Measurements from ENCODE around the gene CGRRF1. TPM values are rescaled to one million over a fixed set of nuclear protein-coding genes. Genes with fewer than 3 reads are reported as not detected.

The CGRRF1 gene
- total RNA-seq, 1 experiment from 2014 or later, result 17.3 TPM

- no peaks in the 10 kb centered on the region for H3K9me3 ChIP-seq (replicated peaks)
- DNase-seq (ENCODE audit: low read depth in 1 of 2, low spot score in 2 of 2), result no peak
- no peak overlapping the region for H3K27ac ChIP-seq
- H3K4me3 ChIP-seq, result no peak overlapping the region
- H3K4me1 ChIP-seq (replicated peaks), result no peaks in the 10 kb centered on the region; the same call in 1 of the 2 replicates
- H3K27me3 ChIP-seq (replicated peaks), result no peaks in the 10 kb centered on the region
- H3K36me3 ChIP-seq, result no peaks in the 10 kb centered on the region
These were observed 9.0 kb upstream of the CGRRF1 start for GRCh38 chr14:54500744-54501143.

GRCh38 chr14:54501480-54501879 lies 8.2 kb upstream of the CGRRF1 start:
- no peaks in the 10 kb centered on the region; the same call in 1 of the 2 replicates for H3K4me1 ChIP-seq (replicated peaks)
- no peaks in the 10 kb centered on the region for H3K27me3 ChIP-seq (replicated peaks)

GRCh38 chr14:54502602-54503001 lies 7.1 kb upstream of the CGRRF1 start:
- H3K27me3 ChIP-seq (replicated peaks), result no peaks in the 10 kb centered on the region
- no peaks in the 10 kb centered on the region for H3K9me3 ChIP-seq (replicated peaks)
- H3K27ac ChIP-seq, result no peak overlapping the region
- no peaks in the 10 kb centered on the region; the same call in 1 of the 2 replicates for H3K4me1 ChIP-seq (replicated peaks)
- DNase-seq (ENCODE audit: low read depth in 1 of 2, low spot score in 2 of 2), result no peak
- H3K4me3 ChIP-seq, result no peak overlapping the region
- H3K36me3 ChIP-seq, result no peaks in the 10 kb centered on the region

More at GRCh38 chr14:54501480-54501879, 8.2 kb upstream of the CGRRF1 start:
- Histone ChIP-seq H3K9me3 (replicated peaks) (no peaks in the 10 kb centered on the region), H3K27ac (no peak overlapping the region), H3K4me3 (no peak overlapping the region), H3K36me3 (no peaks in the 10 kb centered on the region)
- DNase-seq (ENCODE audit: low read depth in 1 of 2, low spot score in 2 of 2), result no peak

- H3K4me1 ChIP-seq (replicated peaks), result no peaks in the 10 kb centered on the region; the same call in 1 of the 2 replicates
- no peak overlapping the region for H3K4me3 ChIP-seq
- no peak overlapping the region for H3K27ac ChIP-seq
- peak in 1 of 2 experiments; percentile 23 for DNase-seq (ENCODE audit: low read depth in 1 of 2, low spot score in 2 of 2)
- H3K9me3 ChIP-seq (replicated peaks), result no peaks in the 10 kb centered on the region
- H3K36me3 ChIP-seq, result no peaks in the 10 kb centered on the region
- H3K27me3 ChIP-seq (replicated peaks), result no peaks in the 10 kb centered on the region
These were observed 6.2 kb upstream of the CGRRF1 start for GRCh38 chr14:54503486-54503885.

GRCh38 chr14:54512393-54512792 lies 2.7 kb downstream of the CGRRF1 start:
- Histone ChIP-seq H3K4me3 (no peak overlapping the region), H3K9me3 (replicated peaks) (no peaks in the 10 kb centered on the region), H3K36me3 (no peaks in the 10 kb centered on the region; the same call in 1 of the 2 replicates), H3K27ac (no peak overlapping the region), H3K4me1 (replicated peaks) (peaks cover 8% of the 10 kb centered on the region), H3K27me3 (replicated peaks) (no peaks in the 10 kb centered on the region)
- no peak for DNase-seq (ENCODE audit: low read depth in 1 of 2, low spot score in 2 of 2)

- Histone ChIP-seq H3K9me3 (replicated peaks) (no peaks in the 10 kb centered on the region), H3K4me1 (replicated peaks) (peaks cover 5% of the 10 kb centered on the region), H3K27me3 (replicated peaks) (no peaks in the 10 kb centered on the region), H3K27ac (no peak overlapping the region), H3K36me3 (peaks cover 2% of the 10 kb centered on the region; the same call in 1 of the 2 replicates), H3K4me3 (no peak overlapping the region)
- DNase-seq (ENCODE audit: low read depth in 1 of 2, low spot score in 2 of 2), result no peak
These were observed 6.0 kb downstream of the CGRRF1 start for GRCh38 chr14:54515670-54516069.

- no peak overlapping the region for H3K27ac ChIP-seq
- no peaks in the 10 kb centered on the region for H3K27me3 ChIP-seq (replicated peaks)
- DNase-seq (ENCODE audit: low read depth in 1 of 2, low spot score in 2 of 2), result no peak
- H3K9me3 ChIP-seq (replicated peaks), result no peaks in the 10 kb centered on the region
- no peaks in the 10 kb centered on the region for H3K4me1 ChIP-seq (replicated peaks)
- no peak overlapping the region for H3K4me3 ChIP-seq
- H3K36me3 ChIP-seq, result peaks cover 2% of the 10 kb centered on the region; the same call in 1 of the 2 replicates
These were observed 7.0 kb downstream of the CGRRF1 start for GRCh38 chr14:54516709-54517108.

GRCh38 chr14:54524410-54524809 lies 14.7 kb downstream of the CGRRF1 start:
- Histone ChIP-seq H3K27ac (no peak overlapping the region), H3K9me3 (replicated peaks) (no peaks in the 10 kb centered on the region), H3K4me1 (replicated peaks) (no peaks in the 10 kb centered on the region; the same call in 1 of the 2 replicates), H3K4me3 (no peak overlapping the region), H3K27me3 (replicated peaks) (no peaks in the 10 kb centered on the region), H3K36me3 (peaks cover 25% of the 10 kb centered on the region)
- no peak for DNase-seq (ENCODE audit: low read depth in 1 of 2, low spot score in 2 of 2)

- no peaks in the 10 kb centered on the region; the same call in 1 of the 2 replicates for H3K4me1 ChIP-seq (replicated peaks)
- H3K4me3 ChIP-seq, result no peak overlapping the region
- H3K36me3 ChIP-seq, result peaks cover 11% of the 10 kb centered on the region
- no peak for DNase-seq (ENCODE audit: low read depth in 1 of 2, low spot score in 2 of 2)
- H3K27ac ChIP-seq, result no peak overlapping the region
- no peaks in the 10 kb centered on the region for H3K9me3 ChIP-seq (replicated peaks)
- no peaks in the 10 kb centered on the region for H3K27me3 ChIP-seq (replicated peaks)
These were observed 19.3 kb downstream of the CGRRF1 start for GRCh38 chr14:54528973-54529372.

GRCh38 chr14:54529811-54530210 lies 20.1 kb downstream of the CGRRF1 start:
- H3K36me3 ChIP-seq, result peaks cover 10% of the 10 kb centered on the region
- no peaks in the 10 kb centered on the region for H3K27me3 ChIP-seq (replicated peaks)
- peak in 1 of 2 experiments; percentile 8 for DNase-seq (ENCODE audit: low read depth in 1 of 2, low spot score in 2 of 2)
- no peaks in the 10 kb centered on the region for H3K9me3 ChIP-seq (replicated peaks)
- no peak overlapping the region for H3K27ac ChIP-seq
- H3K4me1 ChIP-seq (replicated peaks), result no peaks in the 10 kb centered on the region; the same call in 1 of the 2 replicates
- no peak overlapping the region for H3K4me3 ChIP-seq

GRCh38 chr14:54532111-54533012 lies 22.7 kb downstream of the CGRRF1 start:
- H3K4me1 ChIP-seq (replicated peaks), result no peaks in the 10 kb centered on the region; the same call in 1 of the 2 replicates
- no peak for DNase-seq (ENCODE audit: low read depth in 1 of 2, low spot score in 2 of 2)
- no peaks in the 10 kb centered on the region for H3K9me3 ChIP-seq (replicated peaks)
- no peak overlapping the region for H3K27ac ChIP-seq
- no peaks in the 10 kb centered on the region for H3K36me3 ChIP-seq
- no peak overlapping the region for H3K4me3 ChIP-seq
- no peaks in the 10 kb centered on the region for H3K27me3 ChIP-seq (replicated peaks)

GRCh38 chr14:54533100-54533499 lies 23.4 kb downstream of the CGRRF1 start:
- Histone ChIP-seq H3K27ac (no peak overlapping the region), H3K9me3 (replicated peaks) (no peaks in the 10 kb centered on the region), H3K27me3 (replicated peaks) (no peaks in the 10 kb centered on the region), H3K4me1 (replicated peaks) (no peaks in the 10 kb centered on the region; the same call in 1 of the 2 replicates), H3K4me3 (no peak overlapping the region), H3K36me3 (peaks cover under 1% of the 10 kb centered on the region; the same call in 1 of the 2 replicates)
- DNase-seq (ENCODE audit: low read depth in 1 of 2, low spot score in 2 of 2), result no peak

- no peak overlapping the region for H3K27ac ChIP-seq
- peaks cover 4% of the 10 kb centered on the region; the same call in 1 of the 2 replicates for H3K36me3 ChIP-seq
These were observed 25.4 kb downstream of the CGRRF1 start for GRCh38 chr14:54535126-54535525.

GRCh38 chr14:54535646-54536045 lies 25.9 kb downstream of the CGRRF1 start:
- no peaks in the 10 kb centered on the region for H3K27me3 ChIP-seq (replicated peaks)
- H3K9me3 ChIP-seq (replicated peaks), result no peaks in the 10 kb centered on the region
- H3K36me3 ChIP-seq, result peaks cover 4% of the 10 kb centered on the region; the same call in 1 of the 2 replicates
- DNase-seq (ENCODE audit: low read depth in 1 of 2, low spot score in 2 of 2), result no peak
- H3K4me3 ChIP-seq, result no peak overlapping the region
- H3K27ac ChIP-seq, result no peak overlapping the region
- no peaks in the 10 kb centered on the region for H3K4me1 ChIP-seq (replicated peaks)

More at GRCh38 chr14:54535126-54535525, 25.4 kb downstream of the CGRRF1 start:
- Histone ChIP-seq H3K27me3 (replicated peaks) (no peaks in the 10 kb centered on the region), H3K9me3 (replicated peaks) (no peaks in the 10 kb centered on the region), H3K4me1 (replicated peaks) (no peaks in the 10 kb centered on the region), H3K4me3 (no peak overlapping the region)
- DNase-seq (ENCODE audit: low read depth in 1 of 2, low spot score in 2 of 2), result no peak

All from SJSA1 (cell line).